ENCODE data around the gene MRPL38.

DNA sequence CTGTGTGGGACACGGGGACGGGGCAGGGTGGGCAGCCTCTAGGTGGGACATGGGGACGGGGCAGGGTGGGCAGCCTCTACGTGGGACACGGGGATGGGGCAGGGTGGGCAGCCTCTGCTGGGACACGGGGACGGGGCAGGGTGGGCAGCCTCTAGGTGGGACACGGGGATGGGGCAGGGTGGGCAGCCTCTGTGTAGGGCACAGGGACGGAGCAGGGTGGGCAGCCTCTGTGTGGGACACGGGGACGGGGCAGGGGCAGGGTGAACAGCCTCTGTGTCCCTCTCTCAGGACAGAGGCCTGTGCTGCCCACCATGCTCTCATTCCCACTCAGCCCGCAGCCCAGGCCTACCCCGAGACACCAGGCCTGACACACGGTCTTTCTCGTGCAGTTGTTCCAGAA, 16.9 kb upstream of the MRPL38 start:
- TF ChIP-seq CTCF (IDR thresholded peaks at IDR 0.05) (no peak), POLR2AphosphoS5 (IDR thresholded peaks at IDR 0.05; ENCODE audit: insufficient read depth in 1 of 2, low read depth in 1 of 2) (no peak), POLR2A (IDR thresholded peaks at IDR 0.05) (no peak)
